ENCODE results near the gene CRYAB.
"Not testable (repeated sequence)": the region's sequence is repeated elsewhere in the genome, so short reads cannot be mapped to it uniquely, and the experiment has no call there.

Gene CRYAB

DNA sequence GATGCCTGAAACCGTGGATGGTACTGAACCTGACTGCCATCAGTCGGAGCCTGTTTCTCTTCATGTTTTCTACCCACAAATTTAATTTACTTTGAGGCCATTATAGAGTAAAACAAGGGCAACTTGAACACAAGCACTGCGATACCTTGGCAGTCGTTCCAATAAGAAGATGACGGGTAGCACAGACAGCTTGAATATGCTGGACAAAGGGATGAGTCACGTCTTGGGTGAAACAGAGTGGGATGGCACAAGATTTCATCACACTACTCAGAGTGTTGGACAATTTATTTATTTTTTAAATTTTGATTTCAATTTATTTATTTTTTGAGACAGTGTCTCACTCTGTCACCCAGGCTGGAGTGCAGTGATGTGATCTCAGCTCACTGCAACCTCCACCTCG, 31.3 kb upstream of the CRYAB start:
- Histone ChIP-seq H3K9ac (ENCODE audit: low read length) (no peak overlapping the region), H3K27me3 (ENCODE audit: control insufficient read depth, insufficient read depth, low read length) (no peaks in the 10 kb centered on the region), H3K9me3 (ENCODE audit: control insufficient read depth, low read length) (no peaks in the 10 kb centered on the region), H3K36me3 (ENCODE audit: control insufficient read depth, insufficient read depth, low read length) (no peaks in the 10 kb centered on the region), H3K4me1 (ENCODE audit: control insufficient read depth, insufficient read depth, low read length) (peaks cover 11% of the 10 kb centered on the region), H3K4me3 (ENCODE audit: low read length) (no peak overlapping the region)

GRCh38 chr11:111941963-111942362, 30.4 kb upstream of the CRYAB start:
- H3K9ac ChIP-seq (ENCODE audit: low read length) = no peak overlapping the region

DNA sequence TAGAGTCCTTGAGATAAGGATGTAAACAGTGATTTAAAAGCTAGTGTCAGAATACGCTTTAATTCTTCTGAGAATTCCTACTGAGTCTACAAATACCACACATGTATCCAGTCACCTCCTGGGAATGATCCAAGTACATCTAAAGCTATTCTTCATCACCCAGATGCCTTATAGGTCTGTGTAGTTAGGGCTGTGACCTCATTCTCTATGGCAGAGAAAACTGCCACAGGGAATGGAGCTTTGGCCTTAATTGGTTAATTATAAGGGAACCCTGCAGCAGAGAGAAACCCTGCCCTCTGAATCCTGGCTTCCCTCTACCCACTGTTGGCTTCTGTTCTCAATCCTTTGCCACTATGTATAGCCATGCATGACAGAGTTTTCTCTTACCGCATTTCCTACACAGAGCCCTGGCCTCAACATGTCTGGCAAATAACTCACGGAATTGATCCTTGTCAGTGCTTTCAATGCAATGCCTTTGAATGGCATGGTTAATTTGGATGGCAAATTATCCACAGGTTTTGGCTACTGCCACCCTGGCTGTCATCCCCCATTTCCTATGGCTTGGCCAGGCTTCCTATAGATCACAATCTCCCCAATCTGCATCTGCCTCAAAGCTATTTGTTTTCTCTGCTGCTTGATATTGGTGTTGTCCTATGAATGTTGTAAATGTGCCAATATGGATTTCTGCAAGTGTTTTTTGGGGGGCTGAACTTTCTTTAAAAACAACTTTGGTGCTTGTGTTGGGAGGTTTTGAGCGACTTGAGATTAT, 28.4 kb upstream of the CRYAB start:
- H3K27me3 ChIP-seq (ENCODE audit: control insufficient read depth, insufficient read depth, low read length) = no peaks in the 10 kb centered on the region
- H3K4me1 ChIP-seq (ENCODE audit: control insufficient read depth, insufficient read depth, low read length) = peaks cover 17% of the 10 kb centered on the region
- H3K36me3 ChIP-seq (ENCODE audit: control insufficient read depth, insufficient read depth, low read length) = no peaks in the 10 kb centered on the region
- H3K4me3 ChIP-seq (ENCODE audit: low read length) = no peak overlapping the region
- H3K9ac ChIP-seq (ENCODE audit: low read length) = no peak overlapping the region
- H3K9me3 ChIP-seq (ENCODE audit: control insufficient read depth, low read length) = no peaks in the 10 kb centered on the region

More at GRCh38 chr11:111941963-111942362, 30.4 kb upstream of the CRYAB start:
- Histone ChIP-seq H3K4me3 (ENCODE audit: low read length) (no peak overlapping the region), H3K4me1 (ENCODE audit: control insufficient read depth, insufficient read depth, low read length) (peaks cover 11% of the 10 kb centered on the region), H3K9me3 (ENCODE audit: control insufficient read depth, low read length) (no peaks in the 10 kb centered on the region), H3K36me3 (ENCODE audit: control insufficient read depth, insufficient read depth, low read length) (no peaks in the 10 kb centered on the region), H3K27me3 (ENCODE audit: control insufficient read depth, insufficient read depth, low read length) (no peaks in the 10 kb centered on the region)

GRCh38 chr11:111938687-111939160, 27.2 kb upstream of the CRYAB start:
- no peaks in the 10 kb centered on the region for H3K9me3 ChIP-seq (ENCODE audit: control insufficient read depth, low read length)
- H3K36me3 ChIP-seq (ENCODE audit: control insufficient read depth, insufficient read depth, low read length) = no peaks in the 10 kb centered on the region
- H3K4me1 ChIP-seq (ENCODE audit: control insufficient read depth, insufficient read depth, low read length) = peaks cover 9% of the 10 kb centered on the region
- no peak overlapping the region for H3K9ac ChIP-seq (ENCODE audit: low read length)
- H3K27me3 ChIP-seq (ENCODE audit: control insufficient read depth, insufficient read depth, low read length) = no peaks in the 10 kb centered on the region
- no peak overlapping the region for H3K4me3 ChIP-seq (ENCODE audit: low read length)

- Histone ChIP-seq H3K9ac (ENCODE audit: low read length) (no peak overlapping the region), H3K27me3 (ENCODE audit: control insufficient read depth, insufficient read depth, low read length) (no peaks in the 10 kb centered on the region), H3K36me3 (ENCODE audit: control insufficient read depth, insufficient read depth, low read length) (no peaks in the 10 kb centered on the region), H3K9me3 (ENCODE audit: control insufficient read depth, low read length) (no peaks in the 10 kb centered on the region), H3K4me1 (ENCODE audit: control insufficient read depth, insufficient read depth, low read length) (peaks cover 9% of the 10 kb centered on the region), H3K4me3 (ENCODE audit: low read length) (peak overlapping the region; percentile 62)
Measured at GRCh38 chr11:111937844-111938243, 26.3 kb upstream of the CRYAB start.

DNA sequence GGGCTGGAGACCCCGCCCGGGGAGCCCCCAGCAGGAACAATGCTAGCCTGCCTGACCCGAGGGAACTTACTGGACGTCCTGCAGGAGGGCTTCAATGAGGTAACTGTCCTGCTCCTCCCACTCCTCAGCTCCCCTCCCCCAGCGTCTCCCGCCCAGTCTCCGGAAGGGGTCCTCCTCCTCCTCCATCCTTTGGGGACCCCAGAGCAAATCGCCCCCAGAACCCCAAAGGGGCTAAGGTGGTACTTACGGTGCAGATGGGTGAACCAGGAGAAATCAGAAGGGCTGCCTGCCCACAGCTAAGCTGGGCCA, 25.8 kb upstream of the CRYAB start:
- H3K4me1 ChIP-seq (ENCODE audit: control insufficient read depth, insufficient read depth, low read length) = peaks cover 9% of the 10 kb centered on the region
- H3K4me3 ChIP-seq (ENCODE audit: low read length) = peak overlapping the region; percentile 62
- no peaks in the 10 kb centered on the region for H3K9me3 ChIP-seq (ENCODE audit: control insufficient read depth, low read length)
- H3K9ac ChIP-seq (ENCODE audit: low read length) = peak overlapping the region; percentile 66
- no peaks in the 10 kb centered on the region for H3K27me3 ChIP-seq (ENCODE audit: control insufficient read depth, insufficient read depth, low read length)
- no peaks in the 10 kb centered on the region for H3K36me3 ChIP-seq (ENCODE audit: control insufficient read depth, insufficient read depth, low read length)

DNA sequence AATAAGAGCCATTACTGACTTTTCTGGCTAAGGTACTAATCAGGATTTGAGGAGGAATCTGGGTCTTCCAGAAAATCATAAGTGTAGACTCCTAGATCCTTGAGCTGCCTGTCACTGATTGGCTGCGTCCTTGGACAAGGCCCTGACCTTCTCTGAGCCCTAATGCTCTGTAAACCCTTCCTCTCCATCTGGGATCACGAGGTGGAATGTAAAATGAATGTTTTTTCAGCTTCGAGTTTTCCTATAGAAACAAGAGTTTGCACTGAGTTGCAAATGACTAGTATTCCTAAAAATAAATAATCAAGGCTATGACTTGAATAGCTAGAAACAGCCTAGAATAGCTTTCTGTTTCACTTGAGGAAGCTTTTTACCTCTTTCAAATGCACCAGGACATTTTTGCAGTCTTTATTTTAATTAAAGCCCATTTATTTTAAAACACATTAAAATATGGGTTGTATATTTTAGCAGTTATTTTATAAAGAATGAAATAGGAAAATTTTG, 24.5 kb upstream of the CRYAB start:
- no peaks in the 10 kb centered on the region for H3K36me3 ChIP-seq (ENCODE audit: control insufficient read depth, insufficient read depth, low read length)
- peak overlapping the region; percentile 66 for H3K9ac ChIP-seq (ENCODE audit: low read length)
- no peaks in the 10 kb centered on the region for H3K27me3 ChIP-seq (ENCODE audit: control insufficient read depth, insufficient read depth, low read length)
- H3K4me1 ChIP-seq (ENCODE audit: control insufficient read depth, insufficient read depth, low read length) = peaks cover 9% of the 10 kb centered on the region
- H3K4me3 ChIP-seq (ENCODE audit: low read length) = no peak overlapping the region
- H3K9me3 ChIP-seq (ENCODE audit: control insufficient read depth, low read length) = no peaks in the 10 kb centered on the region

GRCh38 chr11:111935317-111936039, 23.9 kb upstream of the CRYAB start:
- H3K27me3 ChIP-seq (ENCODE audit: control insufficient read depth, insufficient read depth, low read length) = no peaks in the 10 kb centered on the region
- peaks cover 9% of the 10 kb centered on the region for H3K4me1 ChIP-seq (ENCODE audit: control insufficient read depth, insufficient read depth, low read length)
- H3K9ac ChIP-seq (ENCODE audit: low read length) = peak overlapping the region; percentile 18
- H3K9me3 ChIP-seq (ENCODE audit: control insufficient read depth, low read length) = no peaks in the 10 kb centered on the region
- no peak overlapping the region for H3K4me3 ChIP-seq (ENCODE audit: low read length)
- no peaks in the 10 kb centered on the region for H3K36me3 ChIP-seq (ENCODE audit: control insufficient read depth, insufficient read depth, low read length)

DNA sequence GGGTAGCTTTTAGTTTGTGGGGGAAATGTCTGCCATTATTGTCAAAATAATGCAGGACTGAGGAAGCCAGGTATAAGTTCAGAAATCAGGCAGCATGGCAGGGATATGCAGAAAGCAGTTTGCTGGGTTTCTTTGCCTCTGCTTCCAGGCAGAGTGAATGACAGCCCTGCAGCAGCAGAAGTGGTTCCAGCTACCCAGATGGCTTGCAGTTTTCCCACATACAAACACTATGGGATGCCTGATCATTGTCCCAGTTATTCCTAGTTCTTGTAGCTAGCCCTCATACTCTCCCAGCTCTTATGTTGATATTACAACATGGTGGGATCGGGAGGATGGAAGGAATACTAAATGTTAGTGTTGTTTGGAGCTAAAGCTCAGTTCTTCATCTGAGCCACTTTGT, 22.7 kb upstream of the CRYAB start:
- Histone ChIP-seq H3K9ac (ENCODE audit: low read length) (no peak overlapping the region), H3K4me1 (ENCODE audit: control insufficient read depth, insufficient read depth, low read length) (peaks cover 9% of the 10 kb centered on the region), H3K4me3 (ENCODE audit: low read length) (no peak overlapping the region), H3K36me3 (ENCODE audit: control insufficient read depth, insufficient read depth, low read length) (no peaks in the 10 kb centered on the region), H3K9me3 (ENCODE audit: control insufficient read depth, low read length) (no peaks in the 10 kb centered on the region), H3K27me3 (ENCODE audit: control insufficient read depth, insufficient read depth, low read length) (no peaks in the 10 kb centered on the region)

- Histone ChIP-seq H3K27me3 (ENCODE audit: control insufficient read depth, insufficient read depth, low read length) (no peaks in the 10 kb centered on the region), H3K9ac (ENCODE audit: low read length) (no peak overlapping the region), H3K4me3 (ENCODE audit: low read length) (no peak overlapping the region), H3K9me3 (ENCODE audit: control insufficient read depth, low read length) (no peaks in the 10 kb centered on the region), H3K4me1 (ENCODE audit: control insufficient read depth, insufficient read depth, low read length) (peaks cover 9% of the 10 kb centered on the region), H3K36me3 (ENCODE audit: control insufficient read depth, insufficient read depth, low read length) (no peaks in the 10 kb centered on the region)
Measured at GRCh38 chr11:111933872-111934271, 22.3 kb upstream of the CRYAB start.

GRCh38 chr11:111933176-111933575, 21.6 kb upstream of the CRYAB start:
- not testable (repeated sequence) for H3K27me3 ChIP-seq (ENCODE audit: control insufficient read depth, insufficient read depth, low read length); H3K9me3 ChIP-seq (ENCODE audit: control insufficient read depth, low read length); H3K4me1 ChIP-seq (ENCODE audit: control insufficient read depth, insufficient read depth, low read length); H3K36me3 ChIP-seq (ENCODE audit: control insufficient read depth, insufficient read depth, low read length); H3K9ac ChIP-seq (ENCODE audit: low read length); H3K4me3 ChIP-seq (ENCODE audit: low read length)

GRCh38 chr11:111932611-111932950, 21.0 kb upstream of the CRYAB start:
- Histone ChIP-seq H3K4me1 (ENCODE audit: control insufficient read depth, insufficient read depth, low read length) (peaks cover 7% of the 10 kb centered on the region), H3K4me3 (ENCODE audit: low read length) (no peak overlapping the region), H3K27me3 (ENCODE audit: control insufficient read depth, insufficient read depth, low read length) (no peaks in the 10 kb centered on the region), H3K9ac (ENCODE audit: low read length) (no peak overlapping the region), H3K36me3 (ENCODE audit: control insufficient read depth, insufficient read depth, low read length) (no peaks in the 10 kb centered on the region), H3K9me3 (ENCODE audit: control insufficient read depth, low read length) (no peaks in the 10 kb centered on the region)
